Astrocyte of the hippocampus (primary cell): ENCODE data around the gene RGMB.

Experiments used
- DNase-seq: peaks from one replicate; pipeline ENCODE4 v3.0.0; 2011; ENCODE audit warnings: low read depth, low spot score

Gene RGMB

DNA sequence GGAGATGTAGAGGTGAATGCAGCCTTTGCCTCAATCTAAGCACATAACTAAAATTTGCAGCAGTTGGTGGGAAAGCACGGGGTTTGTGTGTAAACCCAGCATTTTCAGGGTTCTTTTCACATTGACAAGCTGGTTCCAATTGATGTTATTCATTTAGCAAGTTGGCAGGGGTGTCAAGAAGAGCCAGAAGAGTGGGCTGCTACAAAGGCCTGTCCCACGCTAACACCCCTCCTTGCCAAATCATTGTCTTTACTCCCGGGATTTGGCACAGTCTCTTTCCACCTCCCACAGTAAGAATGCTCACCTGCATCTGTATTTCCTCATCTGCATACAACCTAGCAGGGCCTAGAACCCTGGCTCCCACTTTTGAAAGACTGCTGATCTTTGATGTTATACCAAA, 11.8 kb downstream of the RGMB start:
- no peak for DNase-seq

DNA sequence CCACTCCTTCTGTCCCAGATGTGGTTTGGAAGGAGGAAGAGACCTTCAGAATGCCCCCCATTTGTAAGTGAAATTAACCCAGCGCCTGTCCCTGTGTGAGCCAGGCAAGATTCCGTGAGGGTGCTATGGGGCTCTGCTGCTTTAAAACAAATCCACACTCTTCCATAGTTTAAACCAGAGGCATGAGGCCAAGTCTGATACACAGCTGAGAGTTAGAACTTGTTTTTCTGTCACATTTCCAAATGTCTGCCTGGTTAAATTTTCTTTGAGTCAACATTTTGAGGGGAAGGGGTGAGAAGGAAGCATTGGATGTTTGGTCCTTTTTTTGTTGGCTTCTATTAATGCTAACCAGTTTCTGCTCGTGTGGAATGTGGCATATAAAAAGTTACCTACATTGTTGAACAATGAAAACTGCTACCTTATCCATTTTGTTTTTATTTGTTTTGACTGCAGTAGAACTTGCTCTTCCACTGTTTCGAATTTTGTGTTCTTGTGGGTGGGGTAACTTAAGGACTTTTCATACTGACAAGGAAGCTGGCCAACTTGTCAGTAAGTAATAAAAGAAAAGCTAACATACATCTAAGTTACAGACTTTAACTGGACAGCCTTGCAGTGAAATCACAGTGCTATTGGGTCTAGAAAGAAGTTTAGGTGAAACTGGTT, 12.9 kb downstream of the RGMB start:
- DNase-seq, result peak; percentile 66

GRCh38 chr5:98787131-98787719, 13.8 kb downstream of the RGMB start:
- DNase-seq, result peak; percentile 29

GRCh38 chr5:98789029-98789428, 15.6 kb downstream of the RGMB start:
- DNase-seq, result no peak

GRCh38 chr5:98791001-98791519, 17.6 kb downstream of the RGMB start:
- DNase-seq, result no peak

DNA sequence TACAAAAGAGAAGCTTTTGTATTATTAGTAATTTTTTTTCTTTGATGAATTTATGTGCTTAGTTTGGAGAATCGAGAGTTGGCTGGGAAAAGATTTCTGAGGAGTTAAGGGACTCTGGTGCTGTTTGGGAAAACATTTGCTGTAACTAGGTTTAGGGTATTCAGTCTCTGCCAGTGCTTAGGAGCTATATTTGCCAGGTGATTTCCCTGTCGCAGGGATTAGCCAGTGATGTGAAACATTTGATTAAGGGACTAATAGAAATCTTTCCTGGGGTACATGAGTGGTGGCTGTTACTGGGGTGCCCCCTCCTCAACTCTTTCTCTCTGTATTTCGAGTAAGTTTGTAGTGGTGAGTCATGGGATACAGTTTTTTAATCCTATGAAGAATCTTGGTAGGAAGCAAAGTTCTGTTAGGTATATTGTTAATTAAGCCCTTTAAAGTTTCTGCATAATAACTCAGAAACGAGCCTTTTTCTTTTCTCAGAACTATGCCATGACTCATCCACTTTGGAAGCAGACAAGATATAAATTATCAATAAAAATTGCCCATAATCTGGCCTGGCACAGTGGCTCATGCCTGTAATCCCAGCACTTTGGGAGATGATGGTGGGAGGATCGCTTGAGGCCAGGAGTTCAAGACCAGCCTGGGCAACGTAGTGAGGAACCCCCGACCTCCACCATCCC, 18.6 kb downstream of the RGMB start:
- DNase-seq, result peak; percentile 54

DNA sequence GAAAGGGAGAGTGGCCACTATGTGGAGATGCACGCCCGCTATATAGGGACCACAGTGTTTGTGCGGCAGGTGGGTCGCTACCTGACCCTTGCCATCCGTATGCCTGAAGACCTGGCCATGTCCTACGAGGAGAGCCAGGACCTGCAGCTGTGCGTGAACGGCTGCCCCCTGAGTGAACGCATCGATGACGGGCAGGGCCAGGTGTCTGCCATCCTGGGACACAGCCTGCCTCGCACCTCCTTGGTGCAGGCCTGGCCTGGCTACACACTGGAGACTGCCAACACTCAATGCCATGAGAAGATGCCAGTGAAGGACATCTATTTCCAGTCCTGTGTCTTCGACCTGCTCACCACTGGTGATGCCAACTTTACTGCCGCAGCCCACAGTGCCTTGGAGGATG, 19.8 kb downstream of the RGMB start:
- DNase-seq, result no peak

DNA sequence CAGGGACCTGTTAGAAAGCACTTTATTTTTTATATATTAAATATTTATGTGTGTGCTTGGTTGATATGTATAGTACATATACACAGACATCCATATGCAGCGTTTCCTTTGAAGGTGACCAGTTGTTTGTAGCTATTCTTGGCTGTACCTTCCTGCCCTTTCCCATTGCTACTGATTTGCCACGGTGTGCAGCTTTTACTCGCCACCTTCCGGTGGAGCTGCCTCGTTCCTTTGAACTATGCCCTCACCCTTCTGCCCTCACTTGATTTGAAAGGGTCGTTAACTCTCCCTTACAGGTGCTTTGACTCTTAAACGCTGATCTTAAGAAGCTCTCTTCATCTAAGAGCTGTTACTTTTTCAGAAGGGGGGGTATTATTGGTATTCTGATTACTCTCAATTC, 20.5 kb downstream of the RGMB start:
- no peak for DNase-seq

GRCh38 chr5:98794414-98795080, 21.1 kb downstream of the RGMB start:
- no peak for DNase-seq

DNA sequence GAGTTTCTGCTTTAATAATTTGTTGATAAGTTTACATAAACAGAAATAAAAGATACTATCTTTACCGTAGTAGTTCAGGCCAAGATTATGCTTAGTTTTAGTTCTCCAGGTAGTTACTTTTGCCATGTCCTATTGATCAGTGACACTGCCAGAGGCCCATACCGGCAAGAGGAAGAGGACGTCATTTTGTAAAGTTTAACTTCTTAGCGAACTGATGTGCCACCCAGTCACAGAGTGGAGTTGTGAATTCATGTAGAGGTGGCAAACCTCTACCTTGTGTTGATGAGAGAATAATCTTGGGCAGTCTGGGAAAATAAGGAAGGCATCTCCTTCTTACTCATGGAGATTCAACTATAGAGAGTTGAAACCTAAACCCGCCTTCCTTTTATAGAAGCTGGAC, 21.8 kb downstream of the RGMB start:
- no peak for DNase-seq

GRCh38 chr5:98796197-98796972, 22.9 kb downstream of the RGMB start:
- peak; percentile 77 for DNase-seq

- DNase-seq, result no peak
These were observed 24.9 kb downstream of the RGMB start for GRCh38 chr5:98798371-98798770.

- no peak for DNase-seq
These were observed 25.4 kb downstream of the RGMB start for GRCh38 chr5:98798847-98799246.

- DNase-seq, result no peak
These were observed 30.6 kb downstream of the RGMB start for GRCh38 chr5:98804066-98804465.

DNA sequence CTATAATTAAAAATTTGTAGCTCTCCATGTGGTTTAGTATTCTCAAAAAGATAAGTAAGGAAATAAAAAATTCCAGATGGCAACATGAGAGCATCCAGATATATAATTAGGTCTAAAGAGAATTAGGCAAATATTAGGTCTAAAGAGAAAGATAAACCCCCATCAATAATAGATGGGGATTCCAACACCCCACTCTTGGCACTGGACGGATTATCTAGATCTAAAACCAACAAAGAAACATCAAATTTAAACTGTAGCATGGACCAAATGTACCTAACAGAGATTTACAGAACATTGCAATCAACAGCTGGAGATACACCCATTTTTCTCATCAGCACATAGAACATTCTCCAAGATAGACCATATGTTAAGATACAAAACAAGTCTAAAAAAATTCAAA, 31.6 kb downstream of the RGMB start:
- DNase-seq, result no peak

GRCh38 chr5:98807806-98808205, 34.3 kb downstream of the RGMB start:
- no peak for DNase-seq

GRCh38 chr5:98810206-98810605, 36.7 kb downstream of the RGMB start:
- no peak for DNase-seq

- DNase-seq, result no peak
These were observed 40.3 kb downstream of the RGMB start for GRCh38 chr5:98813755-98814154.

GRCh38 chr5:98816582-98817222, 43.2 kb downstream of the RGMB start:
- DNase-seq, result peak; percentile 15

DNA sequence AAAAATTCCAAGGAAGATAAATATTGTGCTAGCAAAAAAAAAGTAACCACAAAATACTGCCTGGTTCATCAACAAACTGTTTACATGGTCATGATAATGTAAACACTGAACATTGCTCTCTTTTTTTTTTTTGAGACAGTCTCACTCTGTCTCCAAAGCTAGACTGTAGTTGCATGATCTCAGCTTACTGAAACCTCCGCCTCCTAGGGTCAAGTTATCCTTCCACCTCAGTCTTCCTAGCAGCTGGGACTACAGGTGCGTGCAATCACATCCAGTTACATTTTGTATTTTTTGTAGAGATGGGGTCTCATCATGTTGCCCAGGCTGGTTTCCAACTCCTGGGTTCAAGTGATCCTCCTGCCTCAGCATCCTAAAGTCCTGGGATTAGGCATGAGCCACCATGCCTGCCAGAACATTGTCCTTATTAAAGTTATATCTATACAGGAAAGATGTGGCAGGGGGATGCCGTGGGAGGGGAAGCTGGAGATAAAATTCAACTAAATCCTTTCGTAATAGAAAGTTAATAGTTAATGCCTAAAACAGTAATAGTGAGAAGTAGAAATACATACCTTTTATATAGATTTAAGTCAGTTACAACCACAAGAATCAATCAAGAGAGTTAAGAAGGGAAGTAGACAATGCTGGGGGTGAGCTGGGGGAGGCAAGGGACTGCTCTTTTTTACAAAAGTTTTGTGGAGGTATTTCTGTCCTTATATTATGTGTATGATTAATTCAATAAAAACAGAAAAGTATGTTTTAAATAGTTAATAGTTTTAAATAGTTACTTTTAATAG, 52.3 kb downstream of the RGMB start:
- no peak for DNase-seq
